CD4-positive, alpha-beta T cell treated with Interleukin-17A for 1 hour (primary cell): Measurements from ENCODE around the gene CRYL1.

Experiments
- DNase-seq: peaks from one replicate; pipeline ENCODE4 v3.0.0-alpha.2; 2020

The CRYL1 gene

DNA sequence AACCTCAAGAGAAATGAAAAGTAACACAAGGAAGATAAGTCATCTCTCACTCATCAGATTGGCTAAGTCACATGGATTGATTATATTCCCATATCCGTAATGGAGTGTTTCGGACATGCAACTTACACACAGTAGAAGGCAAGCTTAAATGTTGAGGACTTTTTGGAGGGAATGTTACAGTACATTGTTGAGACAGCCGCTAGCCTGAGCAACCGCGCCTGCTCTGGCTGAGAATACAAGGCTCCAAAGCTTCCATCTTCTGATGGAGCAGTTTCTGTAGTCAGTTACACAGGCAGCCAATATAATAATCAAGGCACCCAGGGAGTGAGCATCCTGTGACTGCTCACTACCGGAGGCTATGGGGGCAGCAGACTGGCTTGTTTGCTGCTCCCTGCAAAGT, 1.0 kb upstream of the CRYL1 start:
- no peak for DNase-seq

DNA sequence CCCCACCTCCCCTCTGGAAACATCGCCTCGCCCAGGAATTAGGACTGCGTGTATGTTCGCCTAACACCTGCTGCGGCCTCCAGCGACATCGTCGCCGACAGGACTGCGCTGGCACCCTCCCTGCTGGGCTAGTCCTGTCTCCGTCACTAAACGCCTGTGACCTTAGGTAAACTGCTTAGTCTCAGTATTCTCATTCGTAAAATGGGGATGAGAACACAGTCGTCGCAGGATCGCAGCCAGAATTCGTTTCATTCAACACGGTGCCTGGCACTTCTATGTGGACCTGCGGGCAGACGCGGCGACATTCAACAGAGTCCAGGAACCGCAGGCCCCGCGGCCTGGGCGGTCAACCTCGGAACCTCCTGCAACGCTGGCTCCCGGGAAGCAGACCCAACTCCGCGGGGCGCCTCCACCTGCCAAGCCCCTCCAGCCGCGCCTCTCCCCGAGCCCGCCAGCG, 485 bp downstream of the CRYL1 start:
- DNase-seq = peak; percentile 26

DNA sequence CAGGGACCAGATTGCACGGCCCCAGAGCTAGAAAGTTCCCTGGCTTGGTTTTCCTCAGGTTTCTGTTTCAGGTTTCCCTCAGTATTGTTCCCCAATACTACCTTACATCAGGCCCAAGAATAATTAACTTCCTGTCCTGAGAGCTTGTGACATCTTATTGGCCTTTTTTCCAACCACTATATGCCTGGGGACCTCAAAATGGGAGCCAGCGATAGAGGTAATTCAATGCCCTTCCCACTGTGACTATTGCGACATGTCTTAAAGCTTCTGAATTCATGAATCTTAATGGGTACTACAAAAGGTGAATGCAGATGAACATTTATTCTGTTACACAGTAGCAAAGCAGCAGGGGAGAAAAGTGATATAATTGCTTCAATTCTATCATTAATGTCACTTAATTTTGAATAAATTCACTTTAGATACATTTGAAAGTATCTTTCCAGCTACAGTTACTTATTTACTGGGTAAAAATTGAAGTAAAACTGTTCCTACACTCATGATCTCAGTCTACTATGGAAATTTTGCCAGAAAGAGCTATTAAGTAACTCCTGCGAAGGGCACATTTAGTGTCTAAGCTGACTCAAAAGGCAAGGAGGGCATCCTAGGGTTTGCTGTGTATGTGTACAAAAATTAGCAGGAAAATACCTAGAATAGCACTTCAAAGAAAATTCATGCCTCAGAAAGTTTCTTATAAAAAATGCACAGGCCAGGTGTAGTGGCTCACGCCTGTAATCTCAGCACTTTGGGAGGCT, 4.1 kb downstream of the CRYL1 start:
- DNase-seq = no peak

DNA sequence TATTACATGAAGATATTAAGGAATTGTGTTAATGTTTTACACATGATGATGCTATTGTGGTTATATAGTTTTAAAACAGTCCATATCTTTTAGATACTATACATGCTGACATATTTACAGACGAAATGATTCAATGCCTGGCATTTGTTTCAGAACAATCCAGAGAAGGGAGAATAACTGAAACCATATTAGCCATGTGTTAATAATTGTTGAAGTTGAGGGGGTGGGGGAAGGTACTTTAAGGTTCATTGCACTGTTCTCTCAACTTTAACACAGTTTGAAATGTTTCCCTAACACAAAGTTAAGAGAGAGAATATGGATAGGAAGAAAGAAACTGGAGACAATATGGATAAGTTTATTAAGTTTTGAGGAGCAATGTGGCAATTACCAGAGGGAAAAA, 5.8 kb downstream of the CRYL1 start:
- no peak for DNase-seq

DNA sequence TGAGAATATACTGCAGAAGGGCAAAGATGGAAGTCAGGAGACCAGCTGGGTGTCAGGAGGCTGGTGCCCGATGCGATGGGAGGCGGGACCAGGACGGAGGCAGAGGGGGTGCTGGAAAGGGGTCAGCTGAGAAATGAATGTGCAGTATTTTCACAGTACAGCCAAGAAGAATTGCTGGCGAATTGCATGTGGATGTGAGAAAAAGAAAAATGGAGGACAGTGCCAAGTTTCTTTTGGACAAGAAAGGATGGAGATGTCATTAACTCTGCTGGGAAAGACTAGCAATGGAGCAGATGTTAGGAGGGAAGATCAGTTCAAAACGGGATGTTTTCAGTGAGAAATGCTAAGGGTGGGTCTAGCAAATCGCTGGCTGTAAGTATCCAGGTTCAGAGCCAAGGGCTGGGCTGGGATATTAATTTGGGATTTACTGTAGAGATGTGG, 7.0 kb downstream of the CRYL1 start:
- DNase-seq = no peak

DNA sequence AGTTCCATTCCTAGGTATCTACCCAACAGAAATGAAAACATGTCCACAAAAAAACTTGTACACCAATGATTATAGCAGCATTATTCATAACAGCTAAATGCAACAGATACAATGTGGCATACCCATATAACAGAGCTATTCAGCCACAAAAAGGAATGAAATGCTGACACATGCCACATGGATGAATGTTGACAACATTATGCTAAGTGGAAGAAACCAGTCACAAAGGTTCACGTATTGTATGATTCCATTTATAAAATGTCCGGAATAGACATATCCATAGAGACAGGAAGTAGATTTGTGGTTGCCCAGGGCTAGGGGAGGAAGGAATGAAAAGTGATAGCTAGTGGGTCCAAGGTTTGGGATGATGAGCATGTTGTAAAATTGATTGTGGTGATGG, 10.8 kb downstream of the CRYL1 start:
- DNase-seq = no peak

DNA sequence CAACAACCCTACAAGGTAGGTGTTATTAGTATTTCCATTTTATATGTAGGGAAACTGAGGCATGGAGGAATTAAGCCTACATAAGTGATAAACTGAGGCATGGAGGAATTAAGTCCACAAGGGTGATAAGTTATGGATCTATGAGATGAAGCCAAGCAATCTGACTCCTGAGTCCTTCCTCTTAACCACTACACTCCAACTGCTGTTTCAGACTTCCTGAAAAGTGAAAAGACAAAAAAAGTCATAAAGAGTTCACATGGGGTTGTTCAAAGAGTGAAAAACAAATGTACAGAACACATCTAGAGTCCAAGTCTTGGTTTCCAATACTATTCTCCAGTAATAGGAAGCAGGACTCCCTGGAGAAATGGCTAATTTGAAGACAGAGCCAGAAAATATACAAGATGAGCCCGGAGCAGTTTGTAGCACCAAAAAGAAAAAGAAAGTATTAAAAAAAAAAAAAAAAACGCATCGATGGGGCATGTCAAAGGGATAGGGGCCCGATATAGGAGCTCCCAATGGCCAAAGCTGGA, 12.1 kb downstream of the CRYL1 start:
- DNase-seq = no peak

DNA sequence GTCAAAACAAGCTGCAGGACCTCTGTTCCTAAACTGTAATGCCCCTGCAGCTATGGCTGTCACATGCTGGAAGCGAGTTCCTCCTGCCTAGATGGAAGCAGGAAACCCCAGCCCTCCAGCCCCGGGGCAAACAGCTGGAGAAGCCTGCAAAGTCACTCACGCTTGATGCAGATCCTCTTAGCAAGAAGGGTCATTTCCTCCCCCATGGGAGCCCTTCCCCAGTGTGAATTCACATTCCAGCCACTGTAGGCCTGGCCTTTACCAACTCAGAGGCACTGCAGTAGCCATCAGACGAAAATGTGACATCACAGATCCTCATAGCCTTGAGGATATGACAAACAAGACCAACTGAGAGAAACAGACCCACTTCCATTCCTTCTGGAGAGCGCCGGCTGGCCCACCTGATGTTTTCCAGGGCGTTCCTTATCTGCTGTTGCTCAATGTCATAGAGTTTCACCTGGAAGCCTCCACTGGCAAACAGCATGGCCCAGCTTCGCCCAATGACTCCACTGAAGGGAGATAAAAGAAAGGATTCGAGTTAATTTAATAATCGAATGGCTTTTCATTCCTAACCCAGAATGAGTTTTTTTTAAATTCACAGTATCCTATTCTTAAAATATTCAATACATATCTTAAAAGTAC, 13.5 kb downstream of the CRYL1 start:
- no peak for DNase-seq

DNA sequence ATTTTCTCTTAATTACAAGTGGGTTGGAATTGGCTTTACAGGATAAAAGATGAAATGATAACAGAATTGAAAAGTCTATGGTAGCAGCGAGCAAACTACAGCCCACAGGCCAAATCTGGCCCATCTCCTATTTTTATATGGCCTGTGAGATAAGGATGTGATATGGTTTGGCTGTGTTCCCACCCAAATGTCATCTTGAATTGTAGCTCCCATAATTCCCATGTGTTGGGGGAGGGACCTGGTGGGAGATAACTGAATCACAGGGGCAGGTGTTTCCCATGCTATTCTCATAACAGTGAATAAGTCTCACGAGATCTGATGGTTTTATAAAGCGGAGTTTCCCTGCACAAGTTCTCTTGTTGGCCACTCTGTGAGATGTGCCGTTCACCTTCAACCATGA, 19.0 kb downstream of the CRYL1 start:
- DNase-seq = no peak

DNA sequence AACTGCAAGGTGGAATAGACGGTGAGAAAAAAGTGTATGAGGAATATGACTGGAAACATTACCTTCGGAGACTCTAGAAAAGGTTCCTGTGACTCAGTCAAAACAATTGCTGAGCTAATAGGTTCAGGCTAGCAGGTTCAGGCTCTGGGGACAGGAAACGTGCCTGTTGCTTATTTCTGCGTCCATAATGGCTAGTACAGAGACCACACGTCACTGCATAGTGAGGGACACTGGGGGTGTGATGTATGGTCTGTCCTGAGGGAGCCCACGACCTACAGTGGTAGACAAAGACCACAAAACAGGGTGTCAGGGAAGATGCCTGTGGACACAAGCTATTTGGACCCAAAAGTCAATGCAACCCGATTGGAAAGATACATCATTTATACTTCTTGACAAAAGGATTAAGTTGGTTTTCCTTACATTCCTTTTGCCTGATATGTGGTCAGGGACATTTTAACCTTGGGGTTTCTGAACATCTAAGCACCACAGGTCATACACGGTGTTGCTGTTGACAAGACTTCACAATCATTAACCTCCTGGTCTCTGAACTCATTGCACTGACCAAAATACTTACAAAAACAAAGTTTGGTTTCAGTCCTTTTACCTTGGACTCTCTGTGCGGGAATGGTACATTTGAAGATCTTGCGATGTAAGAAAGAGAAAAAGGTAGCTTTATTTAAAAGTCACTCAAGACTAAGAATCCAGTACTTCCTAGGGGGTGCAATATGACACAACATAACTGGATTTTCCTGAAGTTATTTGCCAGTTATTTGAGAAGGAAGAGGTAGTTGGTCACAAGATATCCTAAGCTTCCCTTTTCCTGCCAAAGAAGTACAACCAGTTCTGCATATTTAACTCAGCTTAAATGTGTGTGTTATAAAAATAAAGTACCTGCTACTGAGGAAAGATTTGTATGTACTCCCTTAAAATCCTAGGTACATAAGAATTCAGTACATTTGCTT, 20.0 kb downstream of the CRYL1 start:
- no peak for DNase-seq

DNA sequence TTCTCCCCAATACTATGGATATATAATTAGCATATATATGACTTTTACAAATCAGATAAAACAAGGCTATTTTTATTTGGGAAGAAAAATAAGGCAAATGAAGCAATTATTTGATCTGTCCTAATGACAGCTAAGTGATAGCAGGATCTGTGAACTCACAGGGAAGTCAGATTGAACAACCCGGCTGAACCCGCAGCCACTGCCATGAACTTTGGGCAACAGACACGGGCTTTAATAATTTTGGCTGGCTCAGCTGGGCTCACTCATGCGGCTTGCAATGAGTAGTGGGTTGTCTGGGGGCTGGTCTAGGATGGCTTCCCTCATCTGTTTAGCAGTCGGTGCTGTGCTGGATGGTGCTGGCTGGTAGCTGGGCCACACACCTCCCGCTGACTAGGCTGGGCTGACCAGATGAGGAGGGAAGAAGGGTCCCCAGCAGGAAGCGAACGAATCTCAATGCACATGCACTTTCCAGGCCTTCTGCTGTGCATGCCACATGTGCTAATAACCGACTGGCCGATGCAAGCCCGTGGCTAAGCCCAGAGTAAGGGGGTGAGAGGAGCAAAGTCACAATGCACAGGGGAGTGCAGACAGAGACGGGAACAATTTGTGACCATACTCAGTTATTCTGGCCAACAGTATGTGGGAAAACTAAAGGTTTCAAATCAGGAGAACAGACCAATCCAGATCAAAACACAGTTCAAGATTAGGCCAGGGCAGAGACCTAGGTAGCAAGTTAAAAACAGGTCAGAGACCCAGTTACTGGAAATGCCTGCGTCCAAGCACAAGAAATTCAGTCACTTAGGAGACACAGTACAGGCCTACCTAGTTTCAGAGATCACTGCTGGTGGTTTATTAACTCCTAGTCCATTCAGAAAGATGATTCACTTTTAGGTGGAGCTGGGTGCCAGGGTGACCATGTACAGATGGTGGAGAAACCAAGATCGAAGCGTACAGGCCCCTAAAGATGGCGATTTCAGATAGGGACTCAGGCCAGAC, 22.3 kb downstream of the CRYL1 start:
- DNase-seq = no peak

DNA sequence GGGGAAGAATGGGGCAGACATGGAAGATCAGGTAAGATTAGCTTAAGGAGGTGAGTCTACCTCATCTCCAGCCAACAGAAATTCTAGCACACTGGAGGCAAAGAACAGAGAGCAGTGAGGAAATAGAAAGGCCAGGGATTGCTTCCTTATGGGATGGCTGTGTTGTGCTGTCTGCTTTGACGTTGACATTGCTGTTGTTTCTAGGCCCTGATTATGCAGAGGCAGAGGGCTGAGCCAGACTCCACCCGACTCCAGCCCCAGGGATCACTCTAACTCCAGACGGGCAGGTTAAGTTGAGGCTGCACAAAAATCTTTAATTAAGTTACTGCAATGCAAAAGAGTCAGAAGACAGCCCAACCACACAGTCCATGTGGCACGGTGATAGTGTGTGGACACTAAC, 24.1 kb downstream of the CRYL1 start:
- no peak for DNase-seq

DNA sequence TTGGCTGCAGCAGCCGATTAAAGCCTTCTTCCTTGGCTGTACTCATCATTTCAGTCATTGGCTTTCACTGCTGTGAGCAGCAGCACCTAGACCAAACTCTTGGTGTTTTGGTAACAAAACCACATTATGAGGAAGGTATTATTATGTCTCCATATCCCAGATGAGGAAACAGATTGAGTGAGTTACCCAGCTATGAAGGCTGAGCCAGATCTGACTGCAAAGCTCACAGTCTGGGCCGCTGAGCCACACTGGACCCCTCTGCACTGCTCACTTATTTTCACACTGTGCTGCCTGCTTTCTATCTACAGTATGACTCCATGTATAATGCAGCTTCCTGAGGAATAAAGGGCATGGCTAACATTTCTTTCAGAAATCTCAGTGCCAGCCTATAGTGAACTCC, 24.5 kb downstream of the CRYL1 start:
- DNase-seq = no peak

DNA sequence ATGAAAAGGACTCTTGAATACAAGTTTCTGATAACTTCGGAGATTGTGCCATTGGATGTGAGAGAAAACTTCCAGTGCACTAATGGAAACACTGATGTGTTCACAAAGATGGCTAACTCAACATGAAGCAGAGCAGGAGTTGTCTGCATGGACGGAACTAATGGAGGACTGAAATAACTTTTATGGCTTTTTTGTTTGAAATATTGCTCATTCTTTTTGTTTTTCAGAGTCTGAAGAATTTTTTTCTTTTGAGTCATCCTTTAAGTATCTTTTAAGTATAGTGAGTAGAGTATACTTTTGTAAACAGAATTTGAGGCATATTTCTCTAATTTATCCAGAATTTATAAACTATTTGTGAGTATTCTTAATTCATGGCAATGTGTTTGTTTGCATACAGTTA, 25.7 kb downstream of the CRYL1 start:
- DNase-seq = no peak

DNA sequence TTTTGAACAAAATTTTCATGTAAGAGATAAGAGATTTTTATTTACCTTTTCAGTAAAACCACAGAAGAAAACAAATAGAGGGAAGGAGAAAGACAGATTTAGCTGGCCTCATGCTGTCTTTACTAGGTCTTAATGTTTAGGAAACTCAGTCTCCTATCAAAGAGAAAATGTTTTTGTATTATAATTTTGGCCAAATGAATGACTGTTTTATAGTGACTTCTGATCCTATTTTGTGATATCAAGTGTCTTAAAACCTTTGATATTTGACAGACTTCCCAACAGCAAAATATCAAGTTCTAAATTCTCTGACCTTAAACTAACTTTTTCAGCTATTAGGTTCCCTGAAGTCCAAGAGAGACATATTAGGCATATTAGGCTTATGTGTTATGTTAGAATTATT, 27.0 kb downstream of the CRYL1 start:
- DNase-seq = no peak

DNA sequence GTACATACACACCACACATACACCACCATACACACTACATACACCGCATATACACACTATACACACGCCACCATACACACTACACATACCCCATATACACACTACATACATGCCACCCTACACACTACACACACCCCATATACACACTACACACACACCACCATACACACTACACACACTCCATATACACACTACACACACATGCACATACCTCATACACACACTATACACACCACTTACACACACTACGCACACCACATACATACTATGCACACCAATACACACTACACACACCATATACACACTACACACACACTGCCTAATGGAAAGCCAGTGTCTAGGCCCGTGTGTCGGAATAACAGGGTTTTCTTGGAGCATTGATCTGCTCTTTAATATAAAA, 27.5 kb downstream of the CRYL1 start:
- DNase-seq = no peak

DNA sequence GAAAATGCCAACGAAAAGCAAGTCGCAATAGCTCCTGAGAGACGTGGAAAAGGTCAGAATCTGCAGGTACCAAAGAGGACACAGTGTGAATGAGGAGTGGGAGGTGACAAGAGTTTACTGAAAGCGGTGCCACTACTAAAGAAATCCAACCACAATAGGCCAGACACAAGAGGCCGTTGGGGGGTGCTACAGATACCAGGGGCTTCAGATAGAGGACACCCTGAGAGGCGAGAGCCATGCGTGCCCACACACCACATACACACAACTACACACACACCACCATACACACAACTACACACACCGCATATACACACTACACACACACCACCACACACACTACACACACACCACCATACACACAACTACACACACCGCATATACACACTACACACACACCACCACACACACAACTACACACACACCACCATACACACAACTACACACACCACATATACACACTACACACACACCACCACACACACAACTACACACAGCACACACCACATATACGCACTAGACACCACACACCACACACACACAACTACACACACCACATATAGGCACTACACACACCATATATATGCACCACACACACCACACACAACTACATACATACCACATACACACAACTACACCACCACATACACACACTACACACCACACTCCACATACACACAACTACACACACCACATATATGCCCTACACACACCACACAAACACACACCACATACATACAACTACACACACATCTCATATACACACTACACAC, 28.5 kb downstream of the CRYL1 start:
- DNase-seq = no peak

DNA sequence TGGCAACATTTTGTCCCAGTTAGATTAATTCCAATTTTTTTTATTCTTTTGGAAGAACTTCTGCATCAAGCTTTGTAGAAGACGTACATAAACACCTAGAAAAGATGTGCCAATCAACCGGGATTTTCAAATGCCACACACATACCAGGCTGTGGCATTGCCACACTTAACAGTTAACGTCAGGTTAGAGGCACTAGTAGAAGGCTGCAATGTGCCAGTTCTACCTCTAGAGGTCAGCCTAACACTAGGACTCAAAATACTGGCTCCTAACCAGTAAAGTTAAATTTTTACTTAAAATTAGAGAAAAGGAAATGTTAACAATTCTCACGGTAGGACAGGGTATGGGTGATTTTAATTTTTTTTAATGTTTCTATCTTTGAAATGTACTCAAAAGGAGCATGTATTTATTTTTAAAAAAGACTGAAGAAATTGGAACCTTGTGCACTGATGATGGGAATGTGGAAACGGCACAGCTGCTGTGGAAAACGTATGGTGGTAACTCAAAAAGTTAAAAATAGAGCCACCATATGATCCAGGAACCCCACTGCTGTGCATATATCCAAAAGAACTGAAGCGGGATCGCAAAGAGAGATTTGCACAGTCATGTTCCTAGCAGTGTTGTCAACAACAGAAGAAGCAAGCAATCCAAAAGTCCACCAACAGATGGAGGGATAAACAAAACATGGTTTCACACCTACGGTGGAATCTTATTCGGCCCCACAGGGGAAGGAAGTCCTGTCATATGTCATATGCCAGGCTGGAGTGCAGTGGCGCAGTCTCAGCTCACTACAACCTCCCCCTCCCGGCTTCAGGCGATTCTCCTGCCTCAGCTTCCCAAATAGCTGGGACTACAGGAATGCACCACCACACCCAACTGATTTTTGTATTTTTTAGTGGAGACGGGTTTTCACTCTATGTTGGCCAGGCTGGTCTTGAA, 30.3 kb downstream of the CRYL1 start:
- DNase-seq = peak; percentile 81

DNA sequence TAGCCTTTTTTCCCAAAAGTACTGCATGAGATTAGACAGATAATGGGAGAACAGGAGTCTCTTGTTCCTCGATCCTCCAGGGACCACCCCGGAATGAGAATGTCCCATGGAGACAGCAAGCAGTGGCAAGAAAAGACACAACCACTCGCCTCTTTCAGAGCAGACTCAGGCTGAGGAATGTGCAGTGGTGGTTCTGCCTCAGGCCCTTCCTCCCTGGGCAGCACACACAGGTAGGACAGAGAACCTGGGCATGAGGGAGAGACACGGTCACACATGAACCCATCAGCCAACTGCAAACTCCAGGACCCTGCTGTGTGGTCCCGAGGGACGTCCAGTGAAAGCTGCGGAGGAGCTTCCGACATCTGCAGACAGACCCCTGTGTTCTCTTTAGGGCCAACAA, 31.0 kb downstream of the CRYL1 start:
- no peak for DNase-seq

DNA sequence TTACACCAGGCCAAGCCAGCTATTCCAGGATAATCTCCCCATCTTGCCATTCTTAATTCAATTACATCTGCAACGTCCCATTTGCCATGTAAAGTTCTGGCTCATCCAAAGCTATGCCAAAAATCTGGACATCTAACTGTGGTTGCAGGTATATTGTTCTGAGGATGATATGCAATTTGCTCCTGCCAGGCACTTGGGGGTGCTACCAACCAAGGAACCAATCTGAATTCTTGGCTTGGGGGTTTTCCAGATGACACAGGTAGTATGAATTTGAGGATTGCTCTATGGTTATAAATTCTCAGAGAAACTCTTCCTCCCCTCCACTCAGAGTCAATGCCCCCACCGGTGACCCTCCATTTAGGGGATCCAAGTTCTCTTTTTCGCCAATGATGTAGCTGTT, 33.0 kb downstream of the CRYL1 start:
- peak; percentile 55 for DNase-seq
